ENCODE measurements around the gene PTCSC3.

- TF ChIP-seq EZH2phosphoT487 (IDR thresholded peaks at IDR 0.05; ENCODE audit: borderline replicate concordance, low read length): no peak
- TF ChIP-seq, protein P1, sequence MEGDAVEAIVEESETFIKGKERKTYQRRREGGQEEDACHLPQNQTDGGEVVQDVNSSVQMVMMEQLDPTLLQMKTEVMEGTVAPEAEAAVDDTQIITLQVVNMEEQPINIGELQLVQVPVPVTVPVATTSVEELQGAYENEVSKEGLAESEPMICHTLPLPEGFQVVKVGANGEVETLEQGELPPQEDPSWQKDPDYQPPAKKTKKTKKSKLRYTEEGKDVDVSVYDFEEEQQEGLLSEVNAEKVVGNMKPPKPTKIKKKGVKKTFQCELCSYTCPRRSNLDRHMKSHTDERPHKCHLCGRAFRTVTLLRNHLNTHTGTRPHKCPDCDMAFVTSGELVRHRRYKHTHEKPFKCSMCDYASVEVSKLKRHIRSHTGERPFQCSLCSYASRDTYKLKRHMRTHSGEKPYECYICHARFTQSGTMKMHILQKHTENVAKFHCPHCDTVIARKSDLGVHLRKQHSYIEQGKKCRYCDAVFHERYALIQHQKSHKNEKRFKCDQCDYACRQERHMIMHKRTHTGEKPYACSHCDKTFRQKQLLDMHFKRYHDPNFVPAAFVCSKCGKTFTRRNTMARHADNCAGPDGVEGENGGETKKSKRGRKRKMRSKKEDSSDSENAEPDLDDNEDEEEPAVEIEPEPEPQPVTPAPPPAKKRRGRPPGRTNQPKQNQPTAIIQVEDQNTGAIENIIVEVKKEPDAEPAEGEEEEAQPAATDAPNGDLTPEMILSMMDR (IDR thresholded peaks at IDR 0.05; ENCODE audit: low read depth, low read length, poor library complexity, severe bottlenecking): no peak
Observed at GRCh38 chr14:36113341-36113740, 63.2 kb downstream of the PTCSC3 start.

Data from DOHH2 (cell line).